ENCODE measurements around the gene PACSIN3. TPM values are rescaled to one million over a fixed set of nuclear protein-coding genes. Genes with fewer than 3 reads are reported as not detected.
A peak's percentile ranks its signal among the peaks of the same experiment; 100 is the strongest.

PACSIN3 gene
- total and polyA plus RNA-seq, 2 of the 13 experiments (the other 11 are each of a cell fraction or from before 2014, with no cell fraction given) = 47.9 to 93.3 TPM

- no peak for TF ChIP-seq SUZ12 (IDR thresholded peaks at IDR 0.05; ENCODE audit: low read depth, low read length)
- no peak for TF ChIP-seq CBX2 (IDR thresholded peaks at IDR 0.05; ENCODE audit: low read depth, low read length)
- TF ChIP-seq CBX2 (CRISPR knock-in tag; IDR thresholded peaks at IDR 0.05; ENCODE audit: low read depth) = no peak
- TF ChIP-seq KIAA2018 (CRISPR knock-in tag; IDR thresholded peaks at IDR 0.05; ENCODE audit: borderline replicate concordance) = no peak
- no peak; the same call in 1 of the 2 replicates for TF ChIP-seq ZBTB43 (CRISPR knock-in tag; conservative IDR thresholded peaks at IDR 0.05)
- TF ChIP-seq STAT6 (CRISPR knock-in tag; IDR thresholded peaks at IDR 0.05; ENCODE audit: borderline replicate concordance) = peak; percentile 29; the same call in 1 of the 2 replicates
- TF ChIP-seq ZNF670 (CRISPR knock-in tag; IDR thresholded peaks at IDR 0.05; ENCODE audit: borderline replicate concordance) = peak; percentile 61; the same call in 1 of the 2 replicates
- no peak for TF ChIP-seq SETDB1 (CRISPR knock-in tag; IDR thresholded peaks at IDR 0.05; ENCODE audit: borderline replicate concordance)
- no peak for TF ChIP-seq SMYD3 (CRISPR knock-in tag; IDR thresholded peaks at IDR 0.05)
- TF ChIP-seq ZNF441 (CRISPR knock-in tag; IDR thresholded peaks at IDR 0.05; ENCODE audit: borderline replicate concordance) = peak; percentile 70; the same call in 1 of the 2 replicates
Measured at GRCh38 chr11:47176328-47177228, 9.7 kb downstream of the PACSIN3 start, which contains the start of gene ARFGAP2 (continued).
